ENCODE data around the gene NSD1. TPM values are rescaled to one million over a fixed set of nuclear protein-coding genes. Genes with fewer than 3 reads are reported as not detected.

The NSD1 gene, protein sequence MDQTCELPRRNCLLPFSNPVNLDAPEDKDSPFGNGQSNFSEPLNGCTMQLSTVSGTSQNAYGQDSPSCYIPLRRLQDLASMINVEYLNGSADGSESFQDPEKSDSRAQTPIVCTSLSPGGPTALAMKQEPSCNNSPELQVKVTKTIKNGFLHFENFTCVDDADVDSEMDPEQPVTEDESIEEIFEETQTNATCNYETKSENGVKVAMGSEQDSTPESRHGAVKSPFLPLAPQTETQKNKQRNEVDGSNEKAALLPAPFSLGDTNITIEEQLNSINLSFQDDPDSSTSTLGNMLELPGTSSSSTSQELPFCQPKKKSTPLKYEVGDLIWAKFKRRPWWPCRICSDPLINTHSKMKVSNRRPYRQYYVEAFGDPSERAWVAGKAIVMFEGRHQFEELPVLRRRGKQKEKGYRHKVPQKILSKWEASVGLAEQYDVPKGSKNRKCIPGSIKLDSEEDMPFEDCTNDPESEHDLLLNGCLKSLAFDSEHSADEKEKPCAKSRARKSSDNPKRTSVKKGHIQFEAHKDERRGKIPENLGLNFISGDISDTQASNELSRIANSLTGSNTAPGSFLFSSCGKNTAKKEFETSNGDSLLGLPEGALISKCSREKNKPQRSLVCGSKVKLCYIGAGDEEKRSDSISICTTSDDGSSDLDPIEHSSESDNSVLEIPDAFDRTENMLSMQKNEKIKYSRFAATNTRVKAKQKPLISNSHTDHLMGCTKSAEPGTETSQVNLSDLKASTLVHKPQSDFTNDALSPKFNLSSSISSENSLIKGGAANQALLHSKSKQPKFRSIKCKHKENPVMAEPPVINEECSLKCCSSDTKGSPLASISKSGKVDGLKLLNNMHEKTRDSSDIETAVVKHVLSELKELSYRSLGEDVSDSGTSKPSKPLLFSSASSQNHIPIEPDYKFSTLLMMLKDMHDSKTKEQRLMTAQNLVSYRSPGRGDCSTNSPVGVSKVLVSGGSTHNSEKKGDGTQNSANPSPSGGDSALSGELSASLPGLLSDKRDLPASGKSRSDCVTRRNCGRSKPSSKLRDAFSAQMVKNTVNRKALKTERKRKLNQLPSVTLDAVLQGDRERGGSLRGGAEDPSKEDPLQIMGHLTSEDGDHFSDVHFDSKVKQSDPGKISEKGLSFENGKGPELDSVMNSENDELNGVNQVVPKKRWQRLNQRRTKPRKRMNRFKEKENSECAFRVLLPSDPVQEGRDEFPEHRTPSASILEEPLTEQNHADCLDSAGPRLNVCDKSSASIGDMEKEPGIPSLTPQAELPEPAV (N-terminal part only)
- 10 to 100 TPM; 50.2 to 51.7 TPM for total RNA-seq

DNA sequence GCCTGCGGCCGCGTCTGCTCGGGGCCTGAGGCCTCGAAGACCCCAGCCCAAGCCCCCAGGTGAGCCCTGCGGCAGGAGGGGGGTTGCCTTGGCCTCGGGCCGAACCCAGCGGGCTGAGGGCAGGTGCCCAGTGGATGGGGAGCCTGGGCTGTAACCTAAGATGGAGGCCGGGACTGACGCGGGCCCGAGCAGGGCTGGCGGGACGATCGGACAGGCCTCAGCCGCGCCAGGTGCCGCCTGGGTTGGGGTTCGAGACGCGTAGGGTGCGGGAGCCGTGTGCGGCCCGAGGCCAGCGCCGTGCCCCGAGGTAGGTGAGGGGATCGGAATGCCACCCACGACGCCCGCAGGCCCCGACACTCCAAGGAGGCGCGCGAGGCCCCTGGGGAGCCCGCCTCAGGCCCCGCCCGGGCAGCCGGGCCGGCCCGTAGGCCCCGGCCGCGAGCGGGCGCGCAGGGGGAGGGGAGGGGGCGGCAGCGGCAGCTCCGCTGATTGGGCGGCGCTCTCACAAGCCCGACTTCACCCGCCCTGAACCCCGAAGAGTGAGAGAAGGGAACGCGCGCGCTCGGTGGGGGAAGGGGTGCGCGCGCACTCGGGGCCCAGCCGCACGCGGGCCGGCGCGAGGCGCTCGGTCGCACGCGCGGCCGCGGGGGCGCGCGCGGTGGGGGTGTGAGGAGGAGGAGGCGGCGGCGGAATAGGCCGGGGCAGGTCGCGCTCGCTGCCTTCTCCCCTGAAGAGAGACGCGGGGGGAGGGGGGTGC lies at the start of gene NSD1:
NSD1 (plus strand) TSS at position 678 of the 757 bp plus-strand sequence. CDS start 1,331 bp downstream, outside the sequence.
- Mint-ChIP-seq H3K27me3 (ENCODE audit: low read depth) (no peaks in the 10 kb centered on the region), H3K36me3 (ENCODE audit: low read depth) (peaks cover 24% of the 10 kb centered on the region), H3K9me3 (no peaks in the 10 kb centered on the region), H3K27ac (peak within 1 kb of the TSS; percentile 88), H3K4me3 (peak within 1 kb of the TSS; percentile 88), H3K4me1 (ENCODE audit: low read depth) (peaks cover 52% of the 10 kb centered on the region)
- peak; percentile 90 for DNase-seq
- intact Hi-C loops (cut with micrococcal nuclease) = loop anchor here (1.0 to 5.0 kb wide), 6 partner anchors 19 to 596 kb away; partner anchors contain the start of genes GRK6, PDLIM7, RGS14 and RNF44
- CTCF ChIA-PET = interaction anchor here (2.7 kb wide), 1 partner anchor 20 kb away, joined by 16 read pairs; no protein-coding TSS in a partner anchor

DNA sequence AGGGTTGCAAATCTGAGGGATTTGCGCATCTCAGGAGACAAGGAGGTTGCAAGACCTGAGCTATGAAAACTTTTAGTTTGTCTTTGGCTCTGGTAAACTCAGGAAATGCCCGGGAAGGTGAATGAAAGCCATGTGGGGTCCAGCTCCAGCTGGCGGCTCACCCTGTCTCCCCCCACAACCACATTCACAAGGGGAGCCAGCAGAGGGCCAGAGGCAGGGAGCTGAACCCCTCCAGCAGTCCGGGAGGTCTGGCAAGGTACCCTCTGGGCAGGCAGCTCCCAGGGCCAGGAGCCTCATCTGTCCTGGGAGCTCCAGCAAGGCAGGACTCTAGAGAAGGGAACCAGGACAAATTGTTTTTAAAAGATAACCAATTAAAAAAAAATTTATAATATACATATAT lies 49.4 kb upstream of the NSD1 start:
- intact Hi-C loops (cut with micrococcal nuclease) = no loop called here
- Mint-ChIP-seq H3K9me3 (no peaks in the 10 kb centered on the region), H3K27ac (no peak overlapping the region), H3K27me3 (ENCODE audit: low read depth) (peaks cover 5% of the 10 kb centered on the region), H3K4me1 (ENCODE audit: low read depth) (peaks cover 4% of the 10 kb centered on the region), H3K4me3 (no peak overlapping the region), H3K36me3 (ENCODE audit: low read depth) (no peaks in the 10 kb centered on the region)
- DNase-seq = no peak
- CTCF ChIA-PET = interaction anchor here (0.5 to 2.7 kb wide), 3 partner anchors 12 to 424 kb away, joined by 3 to 9 read pairs (median 4); no protein-coding TSS in a partner anchor

DNA sequence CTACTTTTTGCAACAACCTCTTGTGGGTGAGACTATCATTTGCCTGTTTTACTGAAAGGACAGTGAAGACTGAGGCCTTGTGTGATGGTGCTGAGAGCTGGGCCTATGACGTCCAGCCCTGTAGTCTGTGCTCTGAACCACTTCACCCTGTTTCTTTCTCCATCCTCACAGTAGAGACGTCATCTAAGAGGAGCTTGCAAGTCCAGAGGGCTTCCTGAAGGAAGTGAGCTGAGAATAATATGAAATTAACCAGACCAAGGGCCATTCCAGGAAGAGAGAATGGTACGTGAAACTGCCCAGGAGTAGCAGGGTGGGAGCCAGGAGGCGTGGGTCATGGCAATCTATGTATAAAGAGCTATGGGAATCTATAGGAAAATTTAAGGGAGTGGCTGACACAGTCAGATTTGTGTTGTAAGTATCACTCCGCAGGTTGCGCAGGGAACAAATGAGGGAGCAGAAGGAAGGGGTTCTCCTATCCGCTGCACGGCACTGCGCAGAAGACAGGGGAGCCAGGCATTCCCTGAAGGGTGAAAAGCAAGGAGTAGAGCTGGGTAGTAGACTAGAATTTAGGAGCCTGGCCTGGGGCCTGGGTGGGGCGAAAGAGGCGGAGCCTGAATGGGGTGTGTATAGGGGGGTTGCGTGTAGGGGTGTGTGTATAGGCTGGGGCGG lies 47.5 kb upstream of the NSD1 start:
- intact Hi-C loops (cut with micrococcal nuclease) = no loop called here
- no peak for DNase-seq
- CTCF ChIA-PET = interaction anchor here (0.6 to 3.1 kb wide), 10 partner anchors 11 to 426 kb away, joined by 3 to 46 read pairs (median 4); no protein-coding TSS in a partner anchor
- peaks cover 5% of the 10 kb centered on the region for H3K27me3 Mint-ChIP-seq (ENCODE audit: low read depth)
- H3K27ac Mint-ChIP-seq = no peak overlapping the region
- H3K4me3 Mint-ChIP-seq = peak overlapping the region; percentile 62
- H3K9me3 Mint-ChIP-seq = no peaks in the 10 kb centered on the region
- peaks cover 4% of the 10 kb centered on the region for H3K4me1 Mint-ChIP-seq (ENCODE audit: low read depth)
- no peaks in the 10 kb centered on the region for H3K36me3 Mint-ChIP-seq (ENCODE audit: low read depth)

DNA sequence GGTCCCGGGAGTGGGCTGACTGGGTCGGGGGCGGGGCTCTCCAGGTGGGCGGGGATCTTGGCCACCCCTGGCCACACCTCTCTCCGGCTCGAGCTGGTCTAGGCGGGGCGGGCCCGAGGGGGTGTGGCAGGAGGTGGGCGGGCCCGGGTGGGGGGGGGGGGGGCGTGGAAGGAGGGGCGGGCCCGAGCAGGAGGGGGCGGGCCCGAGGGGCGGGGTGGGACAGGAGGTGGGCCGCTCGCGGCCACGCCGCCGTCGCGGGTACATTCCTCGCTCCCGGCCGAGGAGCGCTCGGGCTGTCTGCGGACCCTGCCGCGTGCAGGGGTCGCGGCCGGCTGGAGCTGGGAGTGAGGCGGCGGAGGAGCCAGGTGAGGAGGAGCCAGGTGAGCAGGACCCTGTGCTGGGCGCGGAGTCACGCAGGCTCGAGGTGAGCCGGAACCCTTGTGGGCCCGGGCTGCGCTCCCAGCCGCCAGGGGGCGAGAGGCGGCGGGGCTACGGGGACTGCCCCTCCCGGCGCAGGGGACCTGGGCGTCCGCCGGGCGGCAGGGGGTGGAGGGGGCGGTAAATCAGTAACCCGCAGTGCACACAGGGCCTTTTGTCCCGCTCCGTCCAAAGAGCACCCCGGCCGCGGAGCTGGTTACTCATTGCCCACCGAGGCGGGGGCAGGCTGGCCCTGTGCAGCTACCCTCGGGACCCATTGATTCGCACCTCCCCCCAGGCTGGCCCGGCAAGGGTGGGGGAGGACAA lies 46.7 kb upstream of the NSD1 start, which contains the start of gene FGFR4:
FGFR4 (plus strand) TSS at position 262 of the 744 bp plus-strand sequence. CDS start 2,688 bp downstream, outside the sequence.
- Mint-ChIP-seq H3K4me1 (ENCODE audit: low read depth) (peaks cover 4% of the 10 kb centered on the region), H3K27ac (no peak within 1 kb of the TSS), H3K9me3 (no peaks in the 10 kb centered on the region), H3K27me3 (ENCODE audit: low read depth) (peaks cover 5% of the 10 kb centered on the region), H3K4me3 (peak within 1 kb of the TSS; percentile 62), H3K36me3 (ENCODE audit: low read depth) (no peaks in the 10 kb centered on the region)
- CTCF ChIA-PET = interaction anchor here (1.0 to 3.1 kb wide), 8 partner anchors 11 to 426 kb away, joined by 3 to 46 read pairs (median 4); no protein-coding TSS in a partner anchor
- peak; percentile 63 for DNase-seq
- intact Hi-C loops (cut with micrococcal nuclease) = no loop called here

DNA sequence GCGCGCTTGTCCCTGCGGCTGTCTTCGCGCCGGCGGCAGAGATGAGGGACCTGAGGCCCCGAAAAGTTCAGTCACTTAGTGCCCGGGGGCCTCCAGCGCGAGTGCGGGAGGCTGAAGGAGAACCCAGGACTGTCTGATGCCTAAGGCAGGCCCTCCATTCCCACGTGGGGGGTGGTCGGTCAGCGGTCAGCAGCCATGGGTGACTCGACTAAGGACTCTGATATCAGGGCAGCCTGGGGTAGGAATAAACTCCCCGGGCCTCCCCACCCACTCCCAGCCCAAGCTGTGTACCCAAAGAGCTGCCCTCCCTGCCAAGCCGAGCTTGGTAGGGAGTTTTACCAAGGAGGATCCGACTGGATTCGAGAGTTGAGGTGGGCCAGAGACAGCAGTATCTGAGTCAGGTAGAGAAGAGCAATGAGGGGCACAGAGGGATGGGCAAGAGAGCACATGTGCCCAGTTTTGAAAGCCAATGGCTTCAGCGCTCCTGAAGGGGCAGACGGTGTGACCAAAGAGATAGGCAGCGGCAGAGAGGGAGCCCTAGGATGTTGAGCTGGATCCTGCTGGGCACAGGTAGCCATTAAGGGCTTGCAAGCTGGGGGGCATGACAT lies 46.1 kb upstream of the NSD1 start:
- no peaks in the 10 kb centered on the region for H3K36me3 Mint-ChIP-seq (ENCODE audit: low read depth)
- peak overlapping the region; percentile 33 for H3K4me3 Mint-ChIP-seq
- no peak overlapping the region for H3K27ac Mint-ChIP-seq
- DNase-seq = no peak
- peaks cover 5% of the 10 kb centered on the region for H3K27me3 Mint-ChIP-seq (ENCODE audit: low read depth)
- no peaks in the 10 kb centered on the region for H3K9me3 Mint-ChIP-seq
- intact Hi-C loops (cut with micrococcal nuclease) = no loop called here
- H3K4me1 Mint-ChIP-seq (ENCODE audit: low read depth) = peaks cover 4% of the 10 kb centered on the region
- CTCF ChIA-PET = interaction anchor here (1.0 to 3.1 kb wide), 5 partner anchors 10 to 427 kb away, joined by 4 to 46 read pairs (median 4); no protein-coding TSS in a partner anchor

DNA sequence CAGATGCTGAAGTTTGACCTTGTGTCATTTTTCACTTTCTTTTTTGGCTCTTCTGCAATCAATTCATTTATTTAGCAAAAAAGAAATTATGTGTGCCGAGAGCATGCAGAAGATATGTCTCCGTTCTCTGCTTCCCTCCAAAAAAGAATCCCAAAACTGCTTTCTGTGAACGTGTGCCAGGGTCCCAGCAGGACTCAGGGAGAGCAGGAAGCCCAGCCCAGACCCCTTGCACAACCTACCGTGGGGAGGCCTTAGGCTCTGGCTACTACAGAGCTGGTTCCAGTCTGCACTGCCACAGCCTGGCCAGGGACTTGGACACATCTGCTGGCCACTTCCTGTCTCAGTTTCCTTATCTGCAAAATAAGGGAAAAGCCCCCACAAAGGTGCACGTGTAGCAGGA lies 44.4 kb upstream of the NSD1 start:
- no peak for DNase-seq
- Mint-ChIP-seq H3K4me3 (no peak overlapping the region), H3K4me1 (ENCODE audit: low read depth) (peaks cover 4% of the 10 kb centered on the region), H3K36me3 (ENCODE audit: low read depth) (no peaks in the 10 kb centered on the region), H3K27ac (no peak overlapping the region), H3K27me3 (ENCODE audit: low read depth) (peaks cover 5% of the 10 kb centered on the region), H3K9me3 (no peaks in the 10 kb centered on the region)
- CTCF ChIA-PET = no interaction called here
- intact Hi-C loops (cut with micrococcal nuclease) = no loop called here

DNA sequence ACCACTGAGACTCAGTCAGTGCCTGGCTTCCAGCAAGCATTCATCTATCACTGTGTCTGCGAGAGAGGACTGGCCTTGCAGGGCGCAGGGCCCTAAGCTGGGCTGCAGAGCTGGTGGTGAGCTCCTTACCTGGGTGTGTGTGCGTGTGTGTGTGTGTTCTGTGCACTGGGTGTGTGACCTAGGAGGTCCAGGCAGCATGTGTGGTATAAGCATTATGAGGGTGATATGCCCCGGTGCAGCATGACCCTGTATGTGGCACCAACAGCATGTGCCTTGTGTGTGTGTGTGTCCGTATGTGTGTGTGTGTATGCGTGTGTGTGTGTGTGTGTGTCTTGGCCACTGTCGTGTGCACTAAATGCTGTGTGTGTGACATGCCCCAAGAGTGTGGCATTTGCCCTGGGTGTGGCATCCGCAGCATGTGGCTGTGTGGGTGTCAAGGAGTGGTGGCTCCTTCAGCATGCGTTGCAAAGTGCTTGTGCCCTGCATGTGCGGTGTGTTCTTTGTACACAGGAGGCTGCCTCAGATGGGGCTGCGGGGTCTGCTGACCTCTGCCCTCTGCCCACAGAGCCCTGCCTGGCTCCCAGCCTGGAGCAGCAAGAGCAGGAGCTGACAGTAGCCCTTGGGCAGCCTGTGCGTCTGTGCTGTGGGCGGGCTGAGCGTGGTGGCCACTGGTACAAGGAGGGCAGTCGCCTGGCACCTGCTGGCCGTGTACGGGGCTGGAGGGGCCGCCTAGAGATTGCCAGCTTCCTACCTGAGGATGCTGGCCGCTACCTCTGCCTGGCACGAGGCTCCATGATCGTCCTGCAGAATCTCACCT lies 43.5 kb upstream of the NSD1 start:
- Mint-ChIP-seq H3K4me3 (no peak overlapping the region), H3K4me1 (ENCODE audit: low read depth) (peaks cover 4% of the 10 kb centered on the region), H3K9me3 (no peaks in the 10 kb centered on the region), H3K36me3 (ENCODE audit: low read depth) (no peaks in the 10 kb centered on the region), H3K27ac (no peak overlapping the region), H3K27me3 (ENCODE audit: low read depth) (peaks cover 5% of the 10 kb centered on the region)
- DNase-seq = no peak
- CTCF ChIA-PET = interaction anchor here (0.8 kb wide), 1 partner anchor 24 kb away, joined by 3 read pairs; no protein-coding TSS in a partner anchor
- intact Hi-C loops (cut with micrococcal nuclease) = no loop called here

DNA sequence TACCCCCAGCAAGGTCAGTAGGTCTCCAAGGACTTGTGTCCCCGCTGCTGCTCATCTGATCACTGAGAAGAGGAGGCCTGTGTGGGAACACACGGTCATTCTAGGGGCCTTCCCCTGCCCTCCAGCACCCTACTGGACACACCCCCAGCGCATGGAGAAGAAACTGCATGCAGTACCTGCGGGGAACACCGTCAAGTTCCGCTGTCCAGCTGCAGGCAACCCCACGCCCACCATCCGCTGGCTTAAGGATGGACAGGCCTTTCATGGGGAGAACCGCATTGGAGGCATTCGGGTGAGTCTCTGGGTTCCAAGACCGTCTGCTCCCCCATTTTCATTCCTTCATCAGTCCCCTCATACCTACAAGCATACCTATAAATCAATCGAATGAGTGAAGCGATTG lies 42.8 kb upstream of the NSD1 start:
- H3K4me1 Mint-ChIP-seq (ENCODE audit: low read depth) = peaks cover 4% of the 10 kb centered on the region
- H3K9me3 Mint-ChIP-seq = no peaks in the 10 kb centered on the region
- H3K27me3 Mint-ChIP-seq (ENCODE audit: low read depth) = peaks cover 5% of the 10 kb centered on the region
- H3K27ac Mint-ChIP-seq = no peak overlapping the region
- CTCF ChIA-PET = interaction anchor here (0.8 kb wide), 1 partner anchor 23 kb away, joined by 3 read pairs; no protein-coding TSS in a partner anchor
- H3K4me3 Mint-ChIP-seq = no peak overlapping the region
- no peaks in the 10 kb centered on the region for H3K36me3 Mint-ChIP-seq (ENCODE audit: low read depth)
- no peak for DNase-seq
- intact Hi-C loops (cut with micrococcal nuclease) = no loop called here

DNA sequence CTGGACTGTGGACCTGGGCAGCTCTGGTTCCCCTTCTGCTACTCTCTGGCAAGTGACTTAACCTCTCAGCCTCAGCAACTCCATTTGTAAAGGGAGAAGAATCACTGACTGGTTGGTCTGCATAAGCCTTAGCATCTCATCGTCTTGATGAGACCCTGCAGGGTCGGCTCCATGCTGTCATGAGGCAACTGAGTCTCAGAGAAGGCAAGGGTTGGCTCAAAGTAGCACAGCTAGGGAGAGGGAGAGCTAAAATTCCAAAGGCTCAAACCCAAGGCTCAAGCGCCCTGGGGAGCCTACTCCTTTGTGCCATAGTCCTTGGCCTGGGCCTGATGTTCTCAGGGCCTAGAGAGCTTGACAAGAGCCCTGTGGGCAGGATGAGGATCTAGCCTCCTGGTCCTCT lies 42.3 kb upstream of the NSD1 start:
- DNase-seq = no peak
- no peak overlapping the region for H3K4me3 Mint-ChIP-seq
- H3K4me1 Mint-ChIP-seq (ENCODE audit: low read depth) = peaks cover 1% of the 10 kb centered on the region
- CTCF ChIA-PET = no interaction called here
- intact Hi-C loops (cut with micrococcal nuclease) = no loop called here
- no peaks in the 10 kb centered on the region for H3K36me3 Mint-ChIP-seq (ENCODE audit: low read depth)
- no peak overlapping the region for H3K27ac Mint-ChIP-seq
- H3K27me3 Mint-ChIP-seq (ENCODE audit: low read depth) = peaks cover 5% of the 10 kb centered on the region
- no peaks in the 10 kb centered on the region for H3K9me3 Mint-ChIP-seq
